ENCODE data around the gene N4BP2L2.

The N4BP2L2 gene

DNA sequence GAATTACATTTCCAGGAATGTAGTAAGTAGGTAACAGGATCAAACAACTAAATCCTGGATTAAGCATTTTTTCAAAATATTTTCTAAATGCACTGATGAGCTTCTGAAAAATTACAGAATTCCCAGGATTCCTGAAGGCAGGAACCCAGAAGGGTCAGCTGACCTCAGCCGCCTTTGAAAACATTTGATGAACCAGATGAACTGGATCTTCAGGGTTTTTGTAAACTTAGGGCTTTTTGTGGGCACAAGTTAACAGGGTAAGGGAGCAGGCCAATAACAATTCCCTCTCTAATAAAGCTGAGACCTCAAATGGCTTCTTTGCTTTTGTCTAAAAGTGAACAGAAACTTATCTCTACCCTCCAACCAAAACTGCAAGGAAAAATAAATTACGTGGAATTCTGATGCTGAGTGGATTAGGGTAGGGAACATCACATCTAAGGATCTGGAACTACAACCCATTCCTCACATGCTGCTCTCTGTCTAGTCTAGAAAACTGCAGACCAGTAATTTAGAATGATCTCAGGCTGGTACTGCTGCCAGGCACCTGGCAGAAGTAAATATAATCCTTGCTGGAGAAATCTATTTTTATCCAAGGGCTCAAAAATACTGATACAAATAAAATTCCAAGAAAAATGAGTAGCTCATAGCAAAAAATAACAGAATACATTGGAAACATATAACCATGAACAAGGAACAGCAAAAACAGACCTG lies 62.4 kb downstream of the N4BP2L2 start:
- no peaks in the 10 kb centered on the region for H3K4me1 ChIP-seq (ENCODE audit: insufficient read depth, low read length)
- TF ChIP-seq EZH2 (IDR thresholded peaks at IDR 0.05; ENCODE audit: borderline replicate concordance, low read depth, low read length, severe bottlenecking), result no peak
- TF ChIP-seq, protein P1, sequence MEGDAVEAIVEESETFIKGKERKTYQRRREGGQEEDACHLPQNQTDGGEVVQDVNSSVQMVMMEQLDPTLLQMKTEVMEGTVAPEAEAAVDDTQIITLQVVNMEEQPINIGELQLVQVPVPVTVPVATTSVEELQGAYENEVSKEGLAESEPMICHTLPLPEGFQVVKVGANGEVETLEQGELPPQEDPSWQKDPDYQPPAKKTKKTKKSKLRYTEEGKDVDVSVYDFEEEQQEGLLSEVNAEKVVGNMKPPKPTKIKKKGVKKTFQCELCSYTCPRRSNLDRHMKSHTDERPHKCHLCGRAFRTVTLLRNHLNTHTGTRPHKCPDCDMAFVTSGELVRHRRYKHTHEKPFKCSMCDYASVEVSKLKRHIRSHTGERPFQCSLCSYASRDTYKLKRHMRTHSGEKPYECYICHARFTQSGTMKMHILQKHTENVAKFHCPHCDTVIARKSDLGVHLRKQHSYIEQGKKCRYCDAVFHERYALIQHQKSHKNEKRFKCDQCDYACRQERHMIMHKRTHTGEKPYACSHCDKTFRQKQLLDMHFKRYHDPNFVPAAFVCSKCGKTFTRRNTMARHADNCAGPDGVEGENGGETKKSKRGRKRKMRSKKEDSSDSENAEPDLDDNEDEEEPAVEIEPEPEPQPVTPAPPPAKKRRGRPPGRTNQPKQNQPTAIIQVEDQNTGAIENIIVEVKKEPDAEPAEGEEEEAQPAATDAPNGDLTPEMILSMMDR (IDR thresholded peaks at IDR 0.05; ENCODE audit: borderline replicate concordance, extremely low read depth, low read length, poor library complexity, severe bottlenecking), result no peak
- H3K79me2 ChIP-seq (ENCODE audit: insufficient read depth, low read length), result no peaks in the 10 kb centered on the region
- H2AFZ ChIP-seq (ENCODE audit: low read depth, low read length), result no peak overlapping the region
- no peaks in the 10 kb centered on the region for H3K36me3 ChIP-seq (ENCODE audit: insufficient read depth, low read length)
- no peak overlapping the region for H3K27ac ChIP-seq (ENCODE audit: low read length)
- H3K27me3 ChIP-seq (ENCODE audit: insufficient read depth, low read length, poor library complexity), result no peaks in the 10 kb centered on the region
- no peaks in the 10 kb centered on the region for H3K9me3 ChIP-seq (ENCODE audit: insufficient read depth, low read length, severe bottlenecking)
- no peak overlapping the region for H3K4me2 ChIP-seq (ENCODE audit: insufficient read depth, low read length)
- H3K9ac ChIP-seq (ENCODE audit: low read depth, low read length), result no peak overlapping the region
- no peak overlapping the region for H3K4me3 ChIP-seq (ENCODE audit: low read depth in 1 of 2, low read length in 2 of 2)
- DNase-seq, result no peak
- no peak for ATAC-seq (ENCODE audit: insufficient read depth, low read depth)
- H4K20me1 ChIP-seq (ENCODE audit: insufficient read depth, low read length), result no peaks in the 10 kb centered on the region

DNA sequence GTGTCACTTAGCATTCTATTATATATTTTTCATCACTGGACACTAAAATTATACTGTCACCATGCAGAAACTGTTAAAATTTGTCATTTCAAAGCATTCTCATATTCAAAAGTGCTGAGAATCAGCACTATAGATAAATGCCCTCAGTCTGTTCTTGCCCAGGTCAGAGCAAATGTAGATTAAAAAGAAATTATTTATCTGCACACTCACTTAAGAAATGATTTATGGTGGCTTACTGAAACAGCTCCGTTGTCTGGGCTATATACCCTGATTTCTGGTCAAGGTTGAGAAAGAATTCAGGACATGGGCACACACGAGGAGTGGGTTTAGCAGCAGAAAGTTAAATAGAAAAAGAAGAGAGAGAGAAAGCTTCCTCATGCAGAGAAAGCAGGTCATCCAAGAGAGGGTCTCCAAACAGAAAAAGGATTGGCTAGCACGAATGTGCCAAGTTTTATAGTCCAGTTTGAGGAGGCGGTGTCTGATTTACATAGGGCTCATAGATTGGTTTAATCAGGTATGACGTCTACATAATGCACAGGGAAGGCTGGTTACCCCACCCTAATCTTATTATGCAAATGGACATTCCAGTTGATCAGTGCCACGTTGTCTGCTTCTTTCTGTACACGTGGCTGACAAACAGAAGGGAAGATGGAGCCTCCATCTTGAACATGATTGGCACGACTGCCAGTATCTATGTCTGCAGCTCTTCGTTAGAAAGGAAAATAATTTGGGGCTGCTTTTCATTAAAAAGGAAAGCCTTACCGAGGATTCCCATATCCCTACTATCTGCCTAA lies 63.4 kb downstream of the N4BP2L2 start:
- Histone ChIP-seq H3K4me2 (ENCODE audit: insufficient read depth, low read length) (no peak overlapping the region), H3K4me1 (ENCODE audit: insufficient read depth, low read length) (no peaks in the 10 kb centered on the region), H3K36me3 (ENCODE audit: insufficient read depth, low read length) (no peaks in the 10 kb centered on the region), H3K79me2 (ENCODE audit: insufficient read depth, low read length) (no peaks in the 10 kb centered on the region), H3K4me3 (ENCODE audit: low read depth in 1 of 2, low read length in 2 of 2) (no peak overlapping the region), H3K27ac (ENCODE audit: low read length) (no peak overlapping the region), H2AFZ (ENCODE audit: low read depth, low read length) (no peak overlapping the region), H4K20me1 (ENCODE audit: insufficient read depth, low read length) (no peaks in the 10 kb centered on the region), H3K9me3 (ENCODE audit: insufficient read depth, low read length, severe bottlenecking) (no peaks in the 10 kb centered on the region), H3K9ac (ENCODE audit: low read depth, low read length) (no peak overlapping the region), H3K27me3 (ENCODE audit: insufficient read depth, low read length, poor library complexity) (no peaks in the 10 kb centered on the region)
- ATAC-seq (ENCODE audit: insufficient read depth, low read depth) (no peak), DNase-seq (no peak)
- TF ChIP-seq EZH2 (IDR thresholded peaks at IDR 0.05; ENCODE audit: borderline replicate concordance, low read depth, low read length, severe bottlenecking), result no peak
- TF ChIP-seq, protein P1 (IDR thresholded peaks at IDR 0.05; ENCODE audit: borderline replicate concordance, extremely low read depth, low read length, poor library complexity, severe bottlenecking), result no peak

DNA sequence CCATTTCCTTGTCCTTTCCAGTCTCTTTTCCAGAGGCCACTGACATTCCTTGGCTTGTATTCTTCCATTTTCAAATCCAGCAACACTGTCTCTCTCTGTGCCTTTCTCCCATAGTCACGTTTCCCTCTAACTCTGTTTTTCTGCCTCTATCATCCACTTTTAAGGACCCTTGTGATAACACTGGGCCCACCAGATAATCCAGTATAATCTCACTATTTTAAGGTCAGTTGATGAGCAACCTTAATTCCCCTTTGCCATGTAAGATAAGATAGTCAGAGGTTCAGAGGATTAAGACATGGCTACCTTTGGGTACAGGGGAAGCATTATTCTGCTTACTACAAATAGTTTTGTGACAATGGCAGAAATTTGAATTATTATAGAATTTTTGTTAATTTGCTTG lies 64.9 kb downstream of the N4BP2L2 start:
- H3K79me2 ChIP-seq (ENCODE audit: insufficient read depth, low read length), result no peaks in the 10 kb centered on the region
- no peaks in the 10 kb centered on the region for H4K20me1 ChIP-seq (ENCODE audit: insufficient read depth, low read length)
- DNase-seq (no peak), ATAC-seq (ENCODE audit: insufficient read depth, low read depth) (no peak)
- no peak overlapping the region for H3K4me2 ChIP-seq (ENCODE audit: insufficient read depth, low read length)
- no peaks in the 10 kb centered on the region for H3K4me1 ChIP-seq (ENCODE audit: insufficient read depth, low read length)
- H2AFZ ChIP-seq (ENCODE audit: low read depth, low read length), result no peak overlapping the region
- no peaks in the 10 kb centered on the region for H3K9me3 ChIP-seq (ENCODE audit: insufficient read depth, low read length, severe bottlenecking)
- no peaks in the 10 kb centered on the region for H3K36me3 ChIP-seq (ENCODE audit: insufficient read depth, low read length)
- H3K4me3 ChIP-seq (ENCODE audit: low read depth in 1 of 2, low read length in 2 of 2), result no peak overlapping the region
- no peak for TF ChIP-seq EZH2 (IDR thresholded peaks at IDR 0.05; ENCODE audit: borderline replicate concordance, low read depth, low read length, severe bottlenecking)
- TF ChIP-seq, protein P1 (IDR thresholded peaks at IDR 0.05; ENCODE audit: borderline replicate concordance, extremely low read depth, low read length, poor library complexity, severe bottlenecking), result no peak
- H3K27ac ChIP-seq (ENCODE audit: low read length), result no peak overlapping the region
- no peak overlapping the region for H3K9ac ChIP-seq (ENCODE audit: low read depth, low read length)
- H3K27me3 ChIP-seq (ENCODE audit: insufficient read depth, low read length, poor library complexity), result no peaks in the 10 kb centered on the region
